ENCODE results near the gene KCNJ6. TPM values are rescaled to one million over a fixed set of nuclear protein-coding genes. Genes with fewer than 3 reads are reported as not detected.

The KCNJ6 gene
- total RNA-seq, 4 donors from 2014 or later: 0.62 TPM; not detected in 3

GRCh38 chr21:37842163-37842919 is 73.9 kb downstream of the KCNJ6 start:
- H3K27me3 ChIP-seq: no peaks in the 10 kb centered on the region
- H3K9me3 ChIP-seq: no peaks in the 10 kb centered on the region
- no peak for DNase-seq
- H3K36me3 ChIP-seq: no peaks in the 10 kb centered on the region
- no peak overlapping the region for H3K27ac ChIP-seq
- no peak for TF ChIP-seq POLR2A (IDR thresholded peaks at IDR 0.05)
- no peak for TF ChIP-seq CTCF (IDR thresholded peaks at IDR 0.05)
- no peaks in the 10 kb centered on the region for H3K4me1 ChIP-seq
- intact Hi-C loops (cut with DNase I; ENCODE audit: low total_unique reads): no loop called here
- no peak overlapping the region for H3K4me3 ChIP-seq

GRCh38 chr21:37837381-37837780 is 78.9 kb downstream of the KCNJ6 start:
- no peak overlapping the region for H3K27ac ChIP-seq
- no peaks in the 10 kb centered on the region for H3K36me3 ChIP-seq
- H3K9me3 ChIP-seq: no peaks in the 10 kb centered on the region
- intact Hi-C loops (cut with DNase I; ENCODE audit: low total_unique reads): no loop called here
- TF ChIP-seq POLR2A (IDR thresholded peaks at IDR 0.05): no peak
- H3K27me3 ChIP-seq: no peaks in the 10 kb centered on the region
- H3K4me1 ChIP-seq: no peaks in the 10 kb centered on the region
- H3K4me3 ChIP-seq: no peak overlapping the region
- DNase-seq: no peak

GRCh38 chr21:37835481-37835880 is 80.8 kb downstream of the KCNJ6 start:
- H3K36me3 ChIP-seq: no peaks in the 10 kb centered on the region
- no peak overlapping the region for H3K27ac ChIP-seq
- intact Hi-C loops (cut with DNase I; ENCODE audit: low total_unique reads): no loop called here
- TF ChIP-seq POLR2A (IDR thresholded peaks at IDR 0.05): no peak
- no peaks in the 10 kb centered on the region for H3K9me3 ChIP-seq
- no peak for DNase-seq
- no peaks in the 10 kb centered on the region for H3K4me1 ChIP-seq
- H3K27me3 ChIP-seq: no peaks in the 10 kb centered on the region
- no peak overlapping the region for H3K4me3 ChIP-seq

- Histone ChIP-seq H3K4me1 (no peaks in the 10 kb centered on the region), H3K27ac (no peak overlapping the region), H3K36me3 (no peaks in the 10 kb centered on the region), H3K9me3 (no peaks in the 10 kb centered on the region), H3K27me3 (no peaks in the 10 kb centered on the region), H3K4me3 (no peak overlapping the region)
- intact Hi-C loops (cut with DNase I; ENCODE audit: low total_unique reads): no loop called here
- DNase-seq: no peak
- TF ChIP-seq CTCF (IDR thresholded peaks at IDR 0.05) (no peak), POLR2A (IDR thresholded peaks at IDR 0.05) (no peak)
These were observed 83.0 kb downstream of the KCNJ6 start for GRCh38 chr21:37833301-37833700.

- TF ChIP-seq CTCF (IDR thresholded peaks at IDR 0.05) (no peak), POLR2A (IDR thresholded peaks at IDR 0.05) (no peak)
- Histone ChIP-seq H3K4me3 (no peak overlapping the region), H3K9me3 (no peaks in the 10 kb centered on the region), H3K27ac (no peak overlapping the region), H3K36me3 (no peaks in the 10 kb centered on the region), H3K4me1 (no peaks in the 10 kb centered on the region), H3K27me3 (no peaks in the 10 kb centered on the region)
- no peak for DNase-seq
- intact Hi-C loops (cut with DNase I; ENCODE audit: low total_unique reads): no loop called here
These were observed 86.8 kb downstream of the KCNJ6 start for GRCh38 chr21:37829447-37829846.

GRCh38 chr21:37828991-37829390 is 87.3 kb downstream of the KCNJ6 start:
- no peak for DNase-seq
- H3K36me3 ChIP-seq: no peaks in the 10 kb centered on the region
- intact Hi-C loops (cut with DNase I; ENCODE audit: low total_unique reads): no loop called here
- no peak overlapping the region for H3K27ac ChIP-seq
- no peaks in the 10 kb centered on the region for H3K9me3 ChIP-seq
- TF ChIP-seq CTCF (IDR thresholded peaks at IDR 0.05) (no peak), POLR2A (IDR thresholded peaks at IDR 0.05) (no peak)
- no peaks in the 10 kb centered on the region for H3K4me1 ChIP-seq
- H3K4me3 ChIP-seq: no peak overlapping the region
- no peaks in the 10 kb centered on the region for H3K27me3 ChIP-seq

Data from uterus (tissue), 4 donors.